GM18507 (cell line): ENCODE measurements around the gene TGFBR3.

Experiments
- DNase-seq: peaks from one replicate; pipeline ENCODE4 v3.0.0; 2011; ENCODE audit warnings: low read depth; ENCODE audit not compliant: insufficient read length; ENCODE audit errors: extremely low spot score
- FAIRE-seq: peaks from 2 replicates; lab custom pipeline; 2011; peaks lifted over from hg19 to GRCh38; lab: Jason Lieb, UNC

TGFBR3 gene

GRCh38 chr1:91791691-91792488 is 94.1 kb downstream of the TGFBR3 start:
- DNase-seq (no peak), FAIRE-seq (no peak)

- no peak for FAIRE-seq
- DNase-seq, result no peak
Measured at GRCh38 chr1:91791103-91791502, 94.8 kb downstream of the TGFBR3 start.

DNA sequence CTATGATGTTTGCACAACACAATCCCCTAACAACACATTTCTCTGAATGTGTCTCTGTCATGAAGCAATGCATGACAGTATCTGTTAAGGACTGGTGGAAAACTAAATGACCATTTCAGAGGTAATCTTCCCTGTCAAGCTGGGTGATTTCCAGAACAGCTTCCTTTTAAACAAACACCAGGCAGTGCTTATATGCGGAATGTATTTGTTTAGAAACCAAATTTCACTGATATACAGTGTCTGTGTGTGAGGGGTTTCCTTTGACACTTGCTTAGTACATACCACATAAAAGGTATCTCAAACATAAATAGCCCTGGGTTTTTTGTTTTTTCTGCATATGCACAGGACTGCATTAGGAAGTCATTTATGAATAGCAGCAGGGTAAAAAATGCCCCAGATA is 95.6 kb downstream of the TGFBR3 start:
- FAIRE-seq, result no peak
- no peak for DNase-seq

GRCh38 chr1:91789273-91789997 is 96.5 kb downstream of the TGFBR3 start:
- no peak for FAIRE-seq
- no peak for DNase-seq

DNA sequence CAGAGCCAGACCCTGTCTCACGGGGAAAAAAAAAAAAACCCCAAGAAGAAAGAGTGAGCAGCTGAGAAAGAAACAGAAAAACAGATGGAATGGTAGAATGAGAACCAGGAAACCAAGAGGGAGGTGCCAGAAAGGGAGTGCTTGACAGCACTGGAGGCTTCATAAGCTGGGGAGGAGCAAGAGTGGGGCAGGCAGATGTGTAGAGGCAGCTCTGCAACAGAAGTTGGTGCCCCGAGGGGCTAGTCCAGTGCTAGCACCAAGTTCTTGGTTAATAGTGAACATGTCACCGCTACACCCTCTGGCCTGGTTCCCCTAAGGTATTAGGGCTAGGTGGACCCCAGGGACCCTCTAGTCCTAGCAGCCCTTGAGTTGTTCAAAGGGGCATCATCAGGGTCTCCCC is 98.0 kb downstream of the TGFBR3 start:
- FAIRE-seq (no peak), DNase-seq (no peak)

GRCh38 chr1:91784616-91785015 is 101.3 kb downstream of the TGFBR3 start:
- DNase-seq (no peak), FAIRE-seq (no peak)

DNA sequence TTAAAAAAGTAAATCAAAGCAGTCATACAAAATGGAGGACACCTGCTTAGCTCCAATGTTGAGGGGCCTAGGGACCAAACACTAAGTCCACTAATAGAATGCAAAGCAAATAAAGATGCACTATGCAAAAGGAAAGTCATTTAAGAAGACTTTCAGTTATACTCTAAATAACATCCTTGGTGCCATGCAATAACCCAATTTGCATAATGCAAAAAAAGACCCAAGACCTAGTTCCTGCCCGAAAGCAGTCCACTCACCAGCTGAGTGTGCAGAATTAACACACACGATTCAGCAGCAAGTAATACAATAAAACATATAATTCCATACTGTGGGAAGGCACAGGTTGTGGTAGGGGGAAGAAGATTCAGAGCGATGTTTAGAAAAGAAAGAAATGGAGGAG is 101.8 kb downstream of the TGFBR3 start:
- DNase-seq (no peak), FAIRE-seq (no peak)

DNA sequence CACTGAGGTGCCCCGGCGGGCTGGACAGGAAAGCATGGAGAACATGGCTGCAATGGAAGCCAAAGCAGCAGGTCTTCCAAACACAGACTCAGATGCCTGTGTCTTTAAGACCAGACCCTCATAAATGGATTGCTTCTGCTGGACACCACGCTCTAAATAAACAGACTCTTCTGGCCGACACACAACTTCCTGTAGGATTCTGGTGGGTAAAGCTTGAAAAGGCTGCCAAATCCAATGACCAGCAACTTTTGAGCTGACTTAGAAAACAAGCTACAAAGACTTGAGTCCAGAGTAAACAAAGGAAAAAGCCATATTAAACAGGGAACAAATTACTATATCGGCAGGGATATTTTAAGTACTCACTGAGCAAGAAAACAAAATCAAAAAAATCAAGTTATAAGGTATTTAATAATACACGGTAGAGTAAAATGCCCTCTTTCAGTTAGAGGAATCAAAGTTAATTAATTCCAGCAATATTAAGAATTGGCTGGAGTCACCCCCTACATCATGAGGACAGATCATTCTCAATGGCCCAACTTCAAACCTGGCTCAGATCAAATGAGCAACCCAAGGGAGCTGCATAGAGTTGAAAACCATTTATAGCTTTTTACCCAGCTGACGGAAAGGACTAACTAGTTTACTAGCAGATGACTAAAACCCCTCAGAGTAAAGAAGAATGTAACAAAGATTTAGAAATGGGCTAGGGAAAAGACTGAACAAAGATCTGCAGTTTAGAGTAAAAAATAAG is 102.4 kb downstream of the TGFBR3 start:
- DNase-seq (no peak), FAIRE-seq (no peak)

GRCh38 chr1:91781901-91782622 is 103.9 kb downstream of the TGFBR3 start:
- FAIRE-seq, result no peak
- DNase-seq, result no peak

DNA sequence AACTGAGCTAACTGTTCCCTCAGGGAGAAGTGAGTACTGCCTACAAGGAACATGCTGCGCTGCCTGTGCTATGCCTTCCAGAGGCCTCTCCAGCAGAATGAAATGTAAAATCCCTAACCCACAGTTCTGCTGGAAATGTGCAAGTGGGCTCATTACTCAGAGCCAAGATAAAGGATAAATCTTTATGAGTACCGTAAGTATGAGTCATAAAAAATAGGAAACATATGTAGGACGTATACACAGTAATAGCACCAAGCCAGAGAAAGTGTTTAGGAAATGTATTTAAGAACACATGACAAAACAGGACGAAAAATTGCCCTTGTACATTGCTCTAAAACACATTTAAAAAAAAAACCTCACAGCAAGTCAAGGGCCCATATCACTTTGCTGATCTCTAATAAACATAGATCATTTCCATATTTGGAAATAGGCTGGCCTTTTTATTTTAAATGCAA is 104.6 kb downstream of the TGFBR3 start:
- no peak for DNase-seq
- FAIRE-seq, result no peak

GRCh38 chr1:91779548-91780021 is 106.4 kb downstream of the TGFBR3 start:
- FAIRE-seq (no peak), DNase-seq (no peak)

- DNase-seq, result no peak
- FAIRE-seq, result no peak
Measured at GRCh38 chr1:91778964-91779363, 107.0 kb downstream of the TGFBR3 start.

- FAIRE-seq (no peak), DNase-seq (no peak)
Measured at GRCh38 chr1:91777630-91778300, 108.2 kb downstream of the TGFBR3 start.

GRCh38 chr1:91777196-91777595 is 108.8 kb downstream of the TGFBR3 start:
- no peak for DNase-seq

GRCh38 chr1:91776068-91776794 is 109.7 kb downstream of the TGFBR3 start:
- no peak for DNase-seq
- FAIRE-seq, result no peak

More at GRCh38 chr1:91777196-91777595, 108.8 kb downstream of the TGFBR3 start:
- FAIRE-seq, result no peak

DNA sequence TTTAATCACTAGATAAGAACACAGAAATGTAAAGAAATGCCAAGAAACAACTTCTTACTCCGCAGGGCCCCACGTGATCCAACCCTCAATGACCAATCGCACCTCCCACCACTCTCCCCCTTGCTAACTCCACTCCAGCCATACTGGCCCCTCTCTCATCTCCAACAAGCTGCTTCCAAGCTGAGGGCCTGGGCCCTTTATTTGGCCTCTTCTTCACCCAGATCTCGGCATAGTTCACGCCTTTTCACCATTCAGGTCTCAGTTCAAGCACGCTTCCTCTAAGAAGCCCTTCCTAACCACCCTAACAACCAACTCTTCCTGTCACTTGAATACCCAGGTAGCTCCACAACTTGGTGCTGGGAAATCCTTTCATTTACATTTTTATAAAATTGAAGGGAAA is 110.7 kb downstream of the TGFBR3 start:
- DNase-seq (no peak), FAIRE-seq (no peak)

DNA sequence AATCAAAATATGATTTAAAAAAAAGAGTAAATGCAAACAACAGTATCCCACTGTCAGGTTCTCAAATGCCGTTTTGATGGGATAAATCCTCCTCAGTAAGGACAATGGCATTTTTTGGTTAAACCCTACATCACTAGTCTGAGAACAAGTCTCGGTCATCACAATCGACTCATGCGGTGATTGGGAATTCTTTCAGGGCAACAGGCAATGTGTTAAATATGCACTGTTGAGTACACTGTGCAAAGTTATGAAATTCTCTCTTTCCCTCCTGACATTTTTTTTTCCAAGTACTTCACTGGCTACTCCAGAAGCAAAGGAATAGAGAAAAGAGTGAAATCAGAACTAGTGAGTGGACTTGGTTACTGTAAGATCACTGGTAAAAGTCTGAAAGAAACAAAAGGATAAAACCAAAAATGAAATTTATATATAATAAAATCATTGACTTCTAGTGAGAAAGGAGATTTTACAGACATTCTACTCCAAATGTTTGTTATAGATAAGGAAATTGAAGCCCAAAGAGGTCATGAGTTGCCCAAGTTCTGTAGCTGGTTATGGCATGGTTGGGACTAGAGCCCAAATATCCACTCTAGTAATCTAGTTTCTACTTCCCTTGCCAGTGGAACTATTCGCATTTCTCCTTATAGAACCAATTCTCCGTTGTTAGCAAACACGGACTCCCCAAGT is 111.3 kb downstream of the TGFBR3 start:
- DNase-seq, result no peak

GRCh38 chr1:91771717-91772116 is 114.2 kb downstream of the TGFBR3 start:
- FAIRE-seq, result no peak

More for the DNA sequence above, 111.3 kb downstream of the TGFBR3 start:
- no peak for FAIRE-seq

More at GRCh38 chr1:91771717-91772116, 114.2 kb downstream of the TGFBR3 start:
- no peak for DNase-seq
